Retinal pigment epithelial cell (primary cell): ENCODE data around the gene PERM1.

Source experiments
- DNase-seq: peaks from one replicate; pipeline ENCODE4 v3.0.0-alpha.2; 2010; ENCODE audit warnings: low read depth
- H3K4me3 ChIP-seq: 2 replicates; pipeline ENCODE4 v1.5.1; 2011; ENCODE audit warnings: mild to moderate bottlenecking, low read length, control low read depth, moderate library complexity
- TF ChIP-seq, protein P1 (sequence below): conservative IDR thresholded peaks from 2 replicates; pipeline ENCODE4 v1.5.1; 2011; ENCODE audit warnings: low read depth, low read length, control low read depth, inconsistent platforms

Gene PERM1

DNA sequence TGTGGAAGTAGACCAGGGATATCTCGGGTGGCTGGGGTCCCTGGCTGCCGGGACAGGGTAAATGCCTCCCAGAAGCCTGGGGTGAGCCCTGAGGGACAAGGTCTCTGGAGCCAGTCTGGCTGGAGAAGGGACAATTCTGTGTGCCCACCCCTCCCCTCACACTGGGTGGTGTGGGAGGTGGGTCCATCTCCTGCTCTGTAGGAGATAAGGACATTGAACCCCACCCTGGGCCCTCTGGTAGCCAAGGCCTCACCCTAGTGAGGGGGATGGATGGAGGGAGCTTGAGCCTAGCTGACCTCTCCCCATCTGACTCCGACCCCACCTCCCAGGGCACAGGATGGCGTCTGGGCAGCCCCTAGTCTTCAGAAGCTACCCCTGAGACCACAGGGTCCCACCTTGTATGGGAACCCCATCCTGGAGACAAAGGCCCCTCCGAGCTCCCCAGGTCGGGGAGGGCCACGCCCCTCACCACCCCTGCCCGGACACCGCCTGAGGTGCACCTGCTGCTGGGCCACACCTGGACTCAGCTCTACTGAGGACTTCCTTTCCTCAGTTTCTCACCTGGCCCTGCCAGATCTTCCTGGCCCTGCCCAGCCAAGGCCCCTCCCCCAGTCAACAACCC is 42.4 kb upstream of the PERM1 start:
- TF ChIP-seq, protein P1, sequence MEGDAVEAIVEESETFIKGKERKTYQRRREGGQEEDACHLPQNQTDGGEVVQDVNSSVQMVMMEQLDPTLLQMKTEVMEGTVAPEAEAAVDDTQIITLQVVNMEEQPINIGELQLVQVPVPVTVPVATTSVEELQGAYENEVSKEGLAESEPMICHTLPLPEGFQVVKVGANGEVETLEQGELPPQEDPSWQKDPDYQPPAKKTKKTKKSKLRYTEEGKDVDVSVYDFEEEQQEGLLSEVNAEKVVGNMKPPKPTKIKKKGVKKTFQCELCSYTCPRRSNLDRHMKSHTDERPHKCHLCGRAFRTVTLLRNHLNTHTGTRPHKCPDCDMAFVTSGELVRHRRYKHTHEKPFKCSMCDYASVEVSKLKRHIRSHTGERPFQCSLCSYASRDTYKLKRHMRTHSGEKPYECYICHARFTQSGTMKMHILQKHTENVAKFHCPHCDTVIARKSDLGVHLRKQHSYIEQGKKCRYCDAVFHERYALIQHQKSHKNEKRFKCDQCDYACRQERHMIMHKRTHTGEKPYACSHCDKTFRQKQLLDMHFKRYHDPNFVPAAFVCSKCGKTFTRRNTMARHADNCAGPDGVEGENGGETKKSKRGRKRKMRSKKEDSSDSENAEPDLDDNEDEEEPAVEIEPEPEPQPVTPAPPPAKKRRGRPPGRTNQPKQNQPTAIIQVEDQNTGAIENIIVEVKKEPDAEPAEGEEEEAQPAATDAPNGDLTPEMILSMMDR: no peak
- peak overlapping the region; percentile 10 for H3K4me3 ChIP-seq
- no peak for DNase-seq

DNA sequence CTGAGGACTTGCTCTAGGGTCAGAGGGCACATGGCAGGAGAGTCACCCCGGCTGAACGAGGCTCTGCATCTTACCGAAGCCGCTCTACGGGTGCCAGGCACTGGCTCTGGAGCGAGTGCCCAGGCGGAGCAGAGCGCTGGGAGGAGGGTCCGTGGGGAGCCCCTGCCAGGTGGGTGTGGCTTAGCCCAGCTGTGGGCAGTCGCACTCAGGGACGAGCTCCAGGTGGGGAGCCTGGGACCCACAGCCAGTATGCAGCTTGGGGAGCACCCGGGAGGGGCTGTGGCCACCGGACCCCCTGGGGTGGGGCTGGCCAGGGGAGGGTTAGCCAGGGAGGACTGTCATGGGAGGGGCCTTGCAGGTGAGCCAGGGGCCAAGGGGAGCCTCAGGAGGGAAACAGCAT is 41.8 kb upstream of the PERM1 start:
- DNase-seq: no peak
- TF ChIP-seq, protein P1: no peak
- H3K4me3 ChIP-seq: peak overlapping the region; percentile 10

DNA sequence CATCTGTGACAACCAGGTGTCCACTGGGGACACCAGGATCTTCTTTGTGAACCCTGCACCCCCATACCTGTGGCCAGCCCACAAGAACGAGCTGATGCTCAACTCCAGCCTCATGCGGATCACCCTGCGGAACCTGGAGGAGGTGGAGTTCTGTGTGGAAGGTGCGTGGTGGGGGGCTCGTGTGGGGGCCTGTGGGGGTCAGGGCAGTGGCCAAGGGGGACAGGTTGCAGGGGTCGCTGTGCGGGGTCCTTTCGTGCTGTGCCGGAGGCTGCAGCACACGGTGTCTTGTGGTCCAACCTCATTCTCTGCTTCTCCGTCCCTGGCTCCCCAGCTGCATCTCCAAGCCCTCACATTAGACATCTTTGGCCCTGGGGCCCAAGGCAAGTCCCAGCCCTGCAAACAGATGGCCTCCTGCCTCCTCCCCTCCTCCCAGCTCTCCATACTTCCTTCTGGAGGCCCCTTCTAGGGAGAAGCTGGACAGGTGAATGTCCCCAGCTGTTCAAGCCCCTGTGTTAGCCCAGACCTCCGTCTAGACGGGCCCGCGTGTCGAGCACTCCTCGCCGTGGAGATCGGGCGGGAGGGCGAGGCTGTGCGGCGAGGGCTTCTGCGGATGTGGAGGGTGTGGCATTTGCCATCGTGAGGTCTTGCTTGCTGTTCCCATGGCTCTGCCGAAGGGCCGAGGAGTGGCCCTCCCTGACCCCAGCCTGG is 40.6 kb upstream of the PERM1 start:
- TF ChIP-seq, protein P1: no peak
- no peak overlapping the region for H3K4me3 ChIP-seq
- no peak for DNase-seq

DNA sequence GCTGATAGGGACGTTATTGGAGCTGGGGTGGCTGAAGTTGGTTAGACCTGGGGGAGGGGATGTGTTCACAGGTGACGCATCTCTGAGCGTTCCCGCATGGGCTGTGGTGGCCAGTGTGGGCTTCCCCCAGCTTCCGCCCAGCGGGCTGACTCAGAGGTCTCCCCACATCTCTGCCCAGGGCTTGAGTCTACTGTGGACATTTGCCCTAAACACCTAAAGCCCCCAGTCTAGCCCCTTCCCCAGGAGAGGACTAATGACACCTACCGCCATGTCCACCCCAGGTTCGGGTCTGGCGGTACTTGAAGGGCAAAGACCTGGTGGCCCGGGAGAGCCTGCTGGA is 40.0 kb upstream of the PERM1 start:
- no peak for DNase-seq
- TF ChIP-seq, protein P1: no peak
- peak overlapping the region; percentile 72 for H3K4me3 ChIP-seq

DNA sequence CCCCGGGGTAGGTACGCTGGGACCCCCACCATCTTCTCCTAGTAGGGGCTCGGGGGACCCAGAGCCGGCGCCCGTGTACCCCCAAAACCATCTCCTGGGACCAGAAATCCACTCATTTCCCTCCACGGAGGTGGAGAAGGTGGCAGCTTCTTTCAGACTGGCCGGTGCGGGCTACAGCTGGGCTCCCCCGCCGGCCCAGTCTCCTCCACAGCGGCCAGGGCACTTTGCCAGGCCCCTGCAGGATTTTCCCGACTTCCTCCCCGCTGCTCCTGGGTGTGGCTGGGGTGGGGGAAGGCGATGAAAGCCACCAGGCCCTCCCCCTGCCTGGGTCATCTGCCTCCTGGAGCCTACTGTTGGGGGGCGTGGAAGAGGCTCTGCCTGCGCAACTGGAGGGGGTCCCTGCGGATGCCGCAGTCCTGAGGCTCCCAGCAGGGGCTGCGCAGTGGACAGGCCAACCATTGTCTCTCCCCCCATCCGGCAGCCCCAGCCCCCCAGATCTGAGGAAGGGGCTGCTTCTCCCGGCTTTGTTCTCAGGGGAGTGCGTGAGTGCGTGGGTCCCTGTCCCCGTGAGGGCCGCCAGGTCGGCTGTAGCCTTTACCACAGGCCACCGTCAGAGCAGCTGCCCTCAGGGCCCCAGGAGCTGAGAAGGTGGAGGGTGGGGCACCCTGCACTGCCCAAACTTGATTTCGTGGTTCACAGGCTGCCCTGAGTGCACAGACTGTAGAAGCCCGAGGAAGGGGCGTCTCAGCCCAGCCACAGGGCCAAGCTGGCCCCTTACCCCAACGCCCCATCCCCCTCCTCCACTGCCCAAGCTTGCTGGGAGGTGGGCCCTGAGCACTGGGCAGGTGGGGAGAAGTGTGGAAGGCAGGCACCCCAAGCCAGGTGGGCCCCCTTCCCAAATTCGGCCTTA is 39.4 kb upstream of the PERM1 start:
- TF ChIP-seq, protein P1: no peak
- no peak for DNase-seq
- peak overlapping the region; percentile 72 for H3K4me3 ChIP-seq

DNA sequence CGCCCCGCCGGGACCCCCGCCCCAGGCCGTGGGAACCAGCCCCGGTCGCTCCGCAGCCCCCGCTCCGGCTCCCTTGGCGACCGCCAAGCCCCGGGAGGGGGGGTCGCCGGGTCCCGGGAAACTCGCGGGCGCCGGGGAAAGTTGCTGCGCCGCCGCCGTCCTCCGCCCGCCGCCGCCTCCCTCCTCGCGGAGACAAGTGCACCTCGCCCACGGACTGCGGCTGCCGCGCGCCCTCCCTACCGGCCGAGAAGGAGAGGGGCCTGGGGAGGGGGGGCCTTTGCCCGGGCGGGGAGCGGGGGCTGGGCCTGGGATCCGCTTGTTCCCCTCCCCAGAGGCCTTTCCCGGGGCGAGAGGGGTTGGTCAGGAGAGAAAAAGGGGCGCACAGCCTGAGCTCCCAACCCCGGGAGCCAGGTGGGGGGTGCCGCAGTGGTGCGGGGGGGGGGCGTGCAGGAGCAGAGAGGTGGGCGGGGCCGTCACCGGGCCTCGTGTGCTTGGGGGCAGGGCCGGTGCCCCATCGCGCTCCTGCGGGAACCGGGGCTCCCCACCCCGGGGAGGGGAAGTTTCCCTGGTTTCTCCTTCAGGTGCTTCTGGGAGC is 38.6 kb upstream of the PERM1 start:
- DNase-seq: no peak
- TF ChIP-seq, protein P1: no peak
- H3K4me3 ChIP-seq: peak overlapping the region; percentile 72
